ENCODE results near the gene HMOX2.

The HMOX2 gene

GRCh38 chr16:4505356-4506147 is 29.4 kb downstream of the HMOX2 start:
- peak; percentile 82 for DNase-seq

DNA sequence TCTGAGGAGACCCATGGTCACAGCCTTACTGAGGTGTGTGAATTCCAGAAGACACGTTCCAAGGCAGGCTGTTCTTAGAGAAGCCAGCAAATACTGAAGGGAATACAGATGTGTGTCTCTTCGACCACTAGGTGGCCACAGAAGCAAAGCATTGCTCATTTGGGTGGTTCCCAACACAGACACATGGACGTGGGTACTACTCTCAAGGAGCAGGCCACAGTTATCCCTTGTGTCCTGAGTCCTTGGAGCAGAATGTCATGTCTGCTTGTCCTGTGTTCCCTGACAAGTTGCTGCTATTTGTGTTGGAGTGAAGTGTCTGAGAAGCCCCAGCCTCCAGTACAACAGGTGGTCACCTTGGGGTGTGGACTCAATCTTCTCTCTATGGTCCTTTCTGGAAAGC is 30.3 kb downstream of the HMOX2 start:
- peak; percentile 70 for DNase-seq

GRCh38 chr16:4507588-4508345 is 31.6 kb downstream of the HMOX2 start:
- DNase-seq, result no peak

DNA sequence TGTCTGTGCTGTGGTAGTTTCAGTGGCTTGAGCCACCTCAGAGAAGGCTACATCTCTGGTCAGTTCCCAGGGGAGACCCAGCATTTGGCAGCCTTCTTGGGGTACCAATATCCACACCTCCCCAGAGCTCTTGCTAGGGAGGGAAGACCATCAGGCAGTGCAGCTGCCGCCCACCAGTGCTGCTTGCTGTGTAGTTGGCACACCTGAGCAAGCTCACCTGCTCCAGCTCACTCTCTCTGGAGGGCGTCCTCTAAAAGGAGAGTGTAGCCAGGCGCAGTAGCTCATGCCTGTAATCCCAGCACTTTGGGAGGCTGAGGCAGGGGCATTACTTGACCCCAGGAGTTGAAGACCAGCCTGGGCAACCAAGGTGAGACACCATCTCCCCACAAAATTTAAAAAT is 32.6 kb downstream of the HMOX2 start:
- DNase-seq, result no peak

GRCh38 chr16:4509420-4509819 is 33.2 kb downstream of the HMOX2 start:
- no peak for DNase-seq

DNA sequence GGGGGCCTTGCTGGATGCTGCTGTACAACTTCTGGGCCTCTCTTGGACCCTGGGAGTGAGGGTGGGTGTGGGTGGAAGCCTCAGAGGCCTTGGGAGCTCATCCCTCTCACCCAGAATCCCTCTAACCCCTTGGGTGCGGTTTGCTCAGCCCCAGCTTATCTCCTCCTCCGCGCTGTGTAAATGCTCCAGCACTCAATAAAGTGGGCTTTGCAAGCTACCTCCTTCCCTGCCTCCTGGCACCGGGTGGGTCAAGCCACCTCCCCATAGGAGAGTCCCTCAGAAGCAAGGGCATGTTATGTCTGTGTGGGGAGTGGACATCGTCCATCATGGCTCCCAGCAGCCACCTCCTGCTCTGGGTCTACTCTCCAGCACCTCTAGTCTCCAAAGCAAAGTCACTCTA is 33.9 kb downstream of the HMOX2 start:
- DNase-seq, result no peak

- DNase-seq, result no peak
Measured at GRCh38 chr16:4510747-4511426, 34.7 kb downstream of the HMOX2 start.

DNA sequence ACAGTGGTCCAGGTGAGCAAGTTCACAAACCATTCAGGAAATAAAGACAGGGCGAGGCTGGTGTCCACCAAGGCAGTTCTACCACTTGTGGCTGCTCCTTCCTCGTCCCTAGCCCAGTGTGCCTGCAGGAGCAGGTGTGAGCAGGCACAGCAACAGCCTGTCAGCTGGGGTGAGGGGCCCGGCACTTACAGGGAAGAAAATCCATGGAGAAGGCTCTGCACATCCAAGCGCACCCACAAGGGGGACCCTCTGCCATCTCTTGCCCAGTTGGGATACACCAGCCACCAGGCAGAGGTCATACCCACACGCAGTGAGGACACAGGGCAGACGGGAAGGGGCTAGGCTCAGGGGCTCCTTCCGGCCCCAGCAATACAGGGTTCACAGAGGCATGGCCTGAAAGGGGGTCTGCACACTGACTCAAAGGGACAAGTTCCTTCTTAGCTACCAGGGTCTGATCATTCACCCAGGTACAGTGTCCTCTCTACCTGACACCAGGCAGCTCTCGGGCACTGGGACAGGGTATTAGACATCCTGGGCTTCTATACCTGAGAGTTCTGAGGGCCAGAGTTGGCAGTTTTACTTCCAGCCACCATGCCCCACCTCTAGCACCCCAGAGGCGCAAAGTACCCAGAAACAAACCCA is 35.4 kb downstream of the HMOX2 start:
- no peak for DNase-seq

DNA sequence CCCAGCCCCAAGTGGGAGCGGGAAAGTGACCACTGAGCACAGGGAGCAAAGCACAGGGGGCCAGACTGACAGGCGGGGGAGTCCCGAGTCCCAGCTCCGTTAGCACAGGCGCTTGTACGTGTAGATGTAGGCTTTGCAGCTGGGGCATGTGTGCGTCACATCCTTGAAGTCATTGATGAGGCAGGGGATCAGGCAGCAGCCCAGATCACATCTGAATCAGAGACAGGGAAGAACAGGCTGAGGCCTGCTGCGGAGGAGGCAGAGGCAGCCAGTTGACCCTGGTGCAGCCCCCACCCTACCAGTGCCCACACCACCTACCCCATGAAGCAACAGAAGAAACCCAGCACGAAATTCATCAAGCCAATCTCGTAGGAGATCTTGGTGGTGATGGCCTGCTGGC is 36.3 kb downstream of the HMOX2 start:
- no peak for DNase-seq

DNA sequence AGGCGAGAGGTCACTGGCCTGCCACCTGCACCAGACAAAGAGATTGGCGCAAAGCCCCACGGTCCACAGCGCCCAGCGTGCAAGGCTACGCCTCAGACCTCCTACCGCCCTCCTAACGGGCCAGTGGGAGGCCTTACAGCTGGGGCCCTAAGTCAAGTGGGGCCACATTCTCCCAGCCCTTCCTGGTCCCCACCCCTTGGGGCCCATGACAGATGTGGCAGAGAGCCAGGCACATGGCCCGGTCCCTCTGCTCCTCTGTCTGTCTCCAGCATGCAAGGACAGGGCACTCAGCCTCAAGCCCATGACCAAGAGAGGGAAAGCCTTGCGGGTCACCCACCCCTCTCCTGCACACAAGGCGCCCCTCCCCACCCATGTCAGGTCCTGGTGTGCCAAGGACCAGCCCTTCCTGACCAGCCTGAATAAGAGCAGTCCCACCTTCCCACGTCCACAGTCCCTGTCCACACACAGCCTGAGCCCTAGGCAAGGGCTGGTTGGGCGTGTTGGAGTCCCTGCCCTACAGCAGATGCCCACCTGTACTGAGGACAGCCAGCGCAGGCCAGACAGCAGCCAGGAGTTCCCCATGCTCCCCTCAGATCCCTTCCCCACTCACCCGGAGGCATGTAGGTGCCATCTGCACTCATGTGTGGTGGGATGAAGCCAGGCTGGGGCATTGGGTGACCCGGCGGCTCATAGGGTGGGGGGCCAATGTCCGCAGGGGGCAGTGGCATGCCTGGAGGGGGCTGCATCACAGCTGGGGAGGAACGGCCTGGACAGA is 37.1 kb downstream of the HMOX2 start:
- no peak for DNase-seq

DNA sequence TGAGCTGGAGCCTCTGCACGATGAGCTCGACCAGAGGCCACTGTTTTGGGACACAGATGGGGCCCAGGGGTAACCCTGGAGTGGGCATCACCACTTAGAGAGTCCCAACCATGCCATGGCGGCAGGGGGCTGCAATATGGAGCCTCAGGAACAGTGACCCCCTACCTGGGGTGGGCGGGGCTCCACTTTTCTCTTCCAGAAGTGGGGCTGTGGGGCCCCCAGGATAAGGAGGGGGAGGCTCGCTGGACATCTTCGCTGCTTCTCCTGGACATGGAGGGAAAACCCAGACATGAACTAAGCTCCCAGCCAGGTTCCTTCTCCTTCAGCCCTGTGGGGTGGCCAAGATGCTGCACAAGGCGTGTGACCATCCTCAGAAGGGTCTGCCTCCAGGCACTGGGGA is 37.7 kb downstream of the HMOX2 start:
- no peak for DNase-seq

DNA sequence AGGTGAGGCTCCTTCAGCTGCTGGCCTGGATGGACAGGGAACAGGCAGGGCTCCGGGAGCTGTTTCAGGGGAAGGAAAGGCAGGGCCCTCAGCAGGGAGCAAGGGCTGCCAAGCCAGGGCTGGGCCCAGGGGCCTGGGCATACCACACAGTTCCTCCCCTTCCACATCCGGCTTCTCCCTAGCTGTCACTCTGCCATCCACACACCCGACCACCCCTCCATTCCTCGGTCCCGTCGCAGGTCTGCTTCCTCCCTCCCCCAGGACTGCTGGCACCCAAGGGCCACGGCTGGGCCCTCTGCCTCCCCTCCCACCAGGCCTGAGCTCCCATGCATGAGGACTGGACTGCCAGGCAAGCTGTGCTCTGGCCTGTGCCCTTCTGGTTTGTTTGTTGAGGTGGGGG is 38.4 kb downstream of the HMOX2 start:
- no peak for DNase-seq

DNA sequence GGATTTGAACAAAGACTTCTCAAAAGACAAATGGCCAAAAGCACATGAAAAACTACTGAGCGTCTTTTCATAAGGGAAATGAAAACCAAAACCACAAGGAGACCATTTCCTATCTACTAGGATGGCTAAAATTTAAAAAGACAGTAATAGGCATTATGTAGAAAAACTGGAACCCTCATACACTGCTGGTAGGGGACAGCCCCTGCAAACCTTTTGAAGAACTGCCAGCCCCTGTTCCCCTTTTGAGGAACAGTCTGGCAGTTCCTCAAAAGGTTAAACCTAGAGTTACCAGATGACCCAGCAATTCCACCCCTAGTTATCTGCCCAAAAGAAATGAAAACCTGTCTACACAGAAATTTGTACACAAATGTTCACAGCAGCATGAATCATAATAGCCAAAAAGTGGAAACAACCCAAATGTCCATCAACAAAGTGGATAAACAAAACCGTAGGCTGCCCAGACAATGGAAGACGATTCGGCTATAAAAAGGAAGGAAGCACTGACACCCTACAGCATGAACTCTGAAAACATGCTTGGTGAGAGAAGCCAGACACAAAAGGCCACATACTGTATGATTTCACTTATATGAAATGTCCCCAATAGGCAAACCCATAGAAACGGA is 39.5 kb downstream of the HMOX2 start:
- peak; percentile 38 for DNase-seq

DNA sequence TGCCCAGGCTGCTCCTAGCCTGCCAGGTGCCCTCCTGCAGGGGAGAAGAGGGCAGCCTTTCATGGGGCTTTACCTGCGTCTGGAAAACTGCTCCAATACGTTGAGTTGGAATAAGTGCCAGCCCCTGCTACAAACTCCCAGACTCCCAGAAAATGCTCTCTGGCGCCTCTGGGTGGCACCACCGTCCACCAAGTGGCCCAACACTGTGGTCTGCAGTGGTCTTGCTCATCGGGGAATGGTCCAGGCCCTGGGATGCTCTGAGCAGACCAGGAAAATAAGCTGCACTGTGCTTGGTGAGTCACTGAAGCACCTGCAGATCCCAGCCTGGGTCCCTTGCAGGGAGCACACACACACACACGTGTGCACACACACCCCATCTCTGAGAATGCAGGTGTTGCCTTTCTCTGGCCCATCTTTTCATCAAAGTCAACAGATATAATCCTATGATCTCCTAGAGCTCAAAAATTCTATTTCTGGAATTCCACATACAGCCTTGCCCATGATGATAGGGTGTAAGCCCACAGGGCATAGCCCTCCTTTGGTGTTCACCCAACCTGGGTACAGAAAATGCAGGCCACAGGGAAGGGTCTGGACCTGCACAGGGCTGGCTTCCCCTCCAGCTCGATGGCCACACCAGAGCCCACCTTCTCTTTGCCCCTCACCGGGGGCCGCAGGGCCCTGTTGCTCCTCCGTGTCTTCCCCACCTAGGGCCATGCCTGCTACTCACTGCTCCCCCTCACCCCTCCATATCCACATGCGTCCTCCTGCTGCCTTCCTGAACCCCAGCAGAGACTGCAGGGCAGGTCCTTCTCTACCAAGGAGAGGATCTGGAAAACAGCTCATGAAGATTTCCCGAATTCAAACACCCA is 41.8 kb downstream of the HMOX2 start:
- DNase-seq, result no peak

DNA sequence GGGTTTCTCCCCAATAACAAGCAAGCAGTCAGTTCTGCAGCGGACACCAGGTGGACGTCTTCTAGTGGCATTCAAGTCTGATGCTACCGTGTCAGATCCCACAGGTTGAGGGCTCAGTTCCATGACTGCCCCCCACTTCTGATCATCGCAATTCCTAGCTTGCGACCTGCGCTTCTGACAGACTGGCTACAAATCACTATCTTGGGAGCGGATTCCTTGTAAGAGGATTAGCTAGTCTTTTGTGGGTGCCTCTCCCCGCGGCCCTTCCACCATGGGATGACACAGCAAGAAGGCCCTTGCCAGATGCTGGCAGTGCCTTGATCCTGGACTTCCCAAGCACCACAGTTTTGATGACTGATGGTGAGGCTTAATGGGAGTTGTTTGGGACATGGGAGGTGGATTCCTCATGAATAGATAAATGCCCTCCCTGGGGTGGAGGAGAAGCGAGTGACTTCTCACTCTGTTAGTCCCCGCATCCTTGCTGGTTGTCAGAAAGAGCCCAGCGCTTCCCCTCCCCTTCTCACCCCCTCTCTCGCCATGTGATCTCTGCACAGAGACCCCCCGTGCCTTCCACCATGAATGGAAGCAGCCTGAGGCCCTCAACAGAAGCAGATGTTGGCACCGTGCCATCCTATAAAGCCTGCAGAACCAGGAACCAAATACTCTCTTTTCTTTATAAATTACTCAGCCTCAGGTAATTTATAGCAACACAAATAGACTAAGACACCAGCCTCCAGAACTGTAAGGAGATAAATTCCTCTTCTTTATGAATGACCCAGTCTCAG is 43.3 kb downstream of the HMOX2 start:
- no peak for DNase-seq

- DNase-seq, result no peak
Measured at GRCh38 chr16:4520913-4521312, 44.7 kb downstream of the HMOX2 start.

GRCh38 chr16:4522051-4522581 is 45.9 kb downstream of the HMOX2 start:
- no peak for DNase-seq

DNA sequence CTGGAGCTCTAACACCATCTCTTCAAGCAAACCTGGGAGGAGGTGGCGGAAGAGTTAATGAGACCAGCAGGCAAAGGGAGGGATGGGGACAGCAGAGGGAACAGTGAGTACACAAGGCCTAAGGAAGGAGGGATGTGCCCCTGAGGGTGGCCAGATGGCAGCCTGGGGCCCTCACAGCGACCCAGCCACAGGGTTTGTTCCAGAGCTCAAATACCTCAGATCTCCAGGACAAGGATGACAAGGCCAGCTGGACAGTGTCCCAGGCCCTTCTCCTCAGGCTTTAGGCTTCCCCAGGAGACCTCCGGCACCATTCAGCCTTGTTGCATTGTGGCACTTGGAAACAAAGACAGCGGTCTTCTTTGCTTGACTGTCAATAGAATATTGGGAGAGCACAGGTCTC is 47.5 kb downstream of the HMOX2 start:
- DNase-seq, result no peak

GRCh38 chr16:4524571-4524970 is 48.4 kb downstream of the HMOX2 start:
- no peak for DNase-seq

GRCh38 chr16:4525069-4525468 is 48.9 kb downstream of the HMOX2 start:
- no peak for DNase-seq
